GM19035 (cell line): ENCODE measurements around the gene IPP.
"Not testable (repeated sequence)": the region's sequence is repeated elsewhere in the genome, so short reads cannot be mapped to it uniquely, and the experiment has no call there.

ENCODE experiments used
- ATAC-seq: cut with Tn5 transposase; IDR thresholded peaks from one replicate; pipeline ENCODE4 v1.9.1; 2021; ENCODE audit not compliant: unreplicated experiment

The IPP gene

GRCh38 chr1:45685308-45686014, 65.0 kb downstream of the IPP start:
- no peak for ATAC-seq

DNA sequence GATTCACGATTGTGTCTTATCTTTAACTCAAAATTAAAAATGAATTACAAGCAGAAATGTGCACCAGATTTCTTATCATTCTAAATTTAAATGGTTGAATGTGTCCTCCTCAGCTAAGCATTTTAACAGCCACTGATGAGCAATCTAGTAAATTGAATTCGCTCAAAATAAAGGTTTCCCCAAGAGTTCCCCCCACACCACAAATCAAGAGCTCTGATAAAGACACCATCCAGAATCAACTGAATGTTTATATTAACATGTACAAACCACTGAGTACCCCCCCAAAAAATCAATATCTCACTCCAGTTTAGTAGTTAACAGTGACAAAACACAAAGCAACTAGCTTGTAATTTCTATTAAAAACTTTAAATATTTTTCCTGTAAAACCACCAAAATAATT, 66.1 kb downstream of the IPP start:
- ATAC-seq: no peak

DNA sequence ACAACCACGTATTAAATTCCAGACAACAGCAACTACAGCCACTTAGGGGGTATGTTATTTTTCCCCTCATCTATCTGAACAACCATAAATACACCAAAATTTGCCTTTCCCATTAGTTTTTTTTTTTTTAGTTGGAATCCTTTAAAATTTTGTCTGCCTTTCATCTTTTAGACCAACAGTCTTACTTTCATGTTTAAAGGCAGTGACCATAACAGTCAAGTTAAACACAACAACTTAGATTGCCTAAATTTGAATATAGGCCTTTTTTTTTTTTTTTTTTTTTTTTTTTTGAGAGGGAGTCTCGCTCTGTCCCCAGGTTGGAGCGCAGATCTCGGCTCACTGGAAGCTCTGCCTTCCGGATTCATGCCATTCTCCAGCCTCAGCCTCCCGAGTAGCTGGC, 67.5 kb downstream of the IPP start:
- no peak for ATAC-seq

DNA sequence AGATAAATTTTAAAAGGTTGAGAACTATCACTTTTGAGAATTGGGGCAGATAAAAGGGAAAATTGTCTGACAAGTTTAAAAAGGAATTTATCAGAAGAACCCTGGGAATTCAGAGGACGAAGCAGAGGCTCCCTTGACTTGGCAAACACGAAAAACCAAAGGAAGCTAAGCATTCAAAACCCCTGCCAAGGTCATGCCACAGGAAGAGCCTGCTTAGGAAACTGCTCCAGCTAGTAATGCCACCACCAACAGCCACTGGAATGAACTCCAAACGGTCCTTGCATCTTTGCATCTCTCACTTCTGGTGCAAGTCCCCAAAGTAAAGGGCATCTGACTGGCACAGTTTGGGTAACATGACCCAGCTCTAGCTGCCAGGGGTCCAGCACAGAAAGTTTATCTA, 71.3 kb downstream of the IPP start:
- no peak for ATAC-seq

GRCh38 chr1:45678489-45678888, 72.0 kb downstream of the IPP start:
- ATAC-seq: no peak

- ATAC-seq: no peak
Observed at GRCh38 chr1:45677751-45678245, 72.7 kb downstream of the IPP start.

DNA sequence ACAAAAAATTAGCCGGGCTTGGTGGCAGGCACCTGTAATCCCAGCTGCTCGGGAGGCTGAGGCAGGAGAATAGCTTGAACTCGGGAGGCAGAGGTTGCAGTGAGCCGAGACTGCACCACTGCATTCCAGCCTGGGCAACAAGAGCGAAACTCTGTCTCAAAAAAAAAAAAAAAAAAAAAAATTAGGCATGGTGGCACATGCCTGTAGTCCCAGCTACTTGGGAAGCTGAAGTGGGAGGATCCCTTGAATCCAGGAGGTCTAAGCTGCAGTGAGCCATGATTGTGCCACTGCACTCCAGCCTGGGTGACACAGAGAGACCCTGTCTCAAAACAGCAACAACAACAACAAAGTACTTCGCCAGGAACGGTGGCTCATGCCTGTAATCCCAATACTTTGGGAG, 73.9 kb downstream of the IPP start:
- ATAC-seq: not testable (repeated sequence)

- ATAC-seq: no peak
Observed at GRCh38 chr1:45674478-45674877, 76.0 kb downstream of the IPP start.

DNA sequence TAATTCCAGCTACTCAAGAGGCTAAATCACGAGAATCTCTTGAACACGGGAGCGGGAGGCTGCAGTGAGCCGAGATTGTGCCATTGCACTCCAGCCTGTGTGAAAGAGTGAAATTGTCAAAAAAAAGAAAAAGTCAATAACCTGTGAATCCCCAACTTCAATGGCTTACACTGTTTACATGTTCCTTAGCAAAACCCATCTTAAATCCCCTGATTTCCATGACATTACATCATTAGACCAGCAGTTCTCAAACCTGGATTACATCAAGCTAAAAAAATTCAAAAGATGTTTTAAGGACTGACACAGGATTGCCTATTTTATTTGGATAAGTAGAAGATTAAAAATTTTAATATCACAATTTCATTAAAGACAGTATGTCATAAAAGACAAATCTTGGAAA, 76.5 kb downstream of the IPP start:
- ATAC-seq: no peak

- no peak for ATAC-seq
Observed at GRCh38 chr1:45669859-45670655, 80.4 kb downstream of the IPP start.

GRCh38 chr1:45669379-45669778, 81.1 kb downstream of the IPP start:
- no peak for ATAC-seq

GRCh38 chr1:45668526-45668925, 81.9 kb downstream of the IPP start:
- no peak for ATAC-seq

DNA sequence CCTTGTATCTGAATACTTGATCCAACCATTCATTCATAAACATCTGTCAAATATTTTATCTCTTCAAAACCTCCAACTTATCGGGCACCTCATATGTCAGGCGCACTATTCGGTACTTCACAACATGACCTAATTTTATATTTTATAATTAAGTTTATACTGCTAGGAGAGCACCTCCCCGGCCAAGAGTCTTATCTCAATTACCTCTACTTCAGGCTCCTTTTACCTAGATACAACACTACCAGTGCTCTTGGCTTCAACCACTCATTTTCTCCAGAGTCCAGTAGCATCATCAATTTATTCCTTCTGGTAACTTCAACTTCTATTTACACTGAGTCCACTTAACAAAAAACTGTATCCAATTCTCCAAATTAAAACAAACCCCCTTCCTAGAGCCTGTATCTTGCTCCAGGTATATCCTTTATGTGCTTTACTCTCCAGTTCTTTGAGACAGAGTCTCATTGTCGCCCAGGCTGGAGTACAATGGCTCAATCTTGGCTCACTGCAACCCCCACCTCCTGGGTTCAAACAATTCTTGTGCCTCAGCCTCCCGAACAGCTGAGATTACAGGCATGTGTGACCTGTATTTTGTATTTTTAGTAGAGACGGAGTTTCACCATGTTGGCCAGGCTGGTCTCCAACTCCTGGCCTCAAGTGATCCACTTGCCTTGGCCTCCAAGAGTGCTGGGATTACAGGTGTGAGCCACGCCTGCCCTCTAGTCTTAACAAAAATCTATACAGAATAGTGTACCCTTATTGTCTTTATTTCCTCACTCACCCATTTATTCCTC, 82.9 kb downstream of the IPP start:
- ATAC-seq: no peak

DNA sequence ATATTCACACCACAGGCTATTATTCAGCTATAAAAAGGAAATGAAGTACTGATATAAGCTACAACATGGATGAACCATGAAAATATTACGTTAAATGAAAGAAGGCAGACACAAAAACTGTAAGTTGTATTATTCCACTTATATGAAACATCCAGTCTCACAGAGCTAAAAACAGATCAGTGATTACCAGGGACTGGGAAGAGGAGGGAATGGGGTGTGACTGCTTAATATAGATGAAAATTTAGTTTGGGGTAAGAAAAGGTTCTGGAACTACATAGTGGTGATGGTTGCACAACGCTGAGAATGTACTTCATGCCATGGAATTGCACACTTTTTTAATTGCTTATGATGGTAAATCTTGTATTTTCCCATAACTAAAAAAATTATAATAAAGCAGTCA, 83.6 kb downstream of the IPP start:
- no peak for ATAC-seq

GRCh38 chr1:45660336-45660735, 90.1 kb downstream of the IPP start:
- ATAC-seq: no peak

DNA sequence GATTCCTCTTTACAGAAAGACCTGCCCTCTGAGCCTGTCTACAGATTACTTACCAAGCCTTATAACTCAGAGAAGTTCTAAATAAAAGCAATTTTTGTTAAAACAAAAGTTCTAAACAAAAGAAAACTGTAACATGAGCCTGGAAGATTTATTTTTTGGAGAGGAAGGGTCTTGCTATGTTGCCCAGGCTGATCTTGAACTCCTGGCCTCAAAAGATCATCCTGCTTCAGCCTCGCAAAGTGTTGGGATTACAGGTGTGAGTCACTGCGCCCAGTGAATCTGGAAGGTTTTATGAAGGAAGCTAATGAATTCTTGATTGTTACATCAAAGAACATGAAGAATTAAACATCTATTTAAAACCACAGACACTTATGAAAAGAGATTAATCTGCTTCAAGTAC, 91.2 kb downstream of the IPP start:
- no peak for ATAC-seq

DNA sequence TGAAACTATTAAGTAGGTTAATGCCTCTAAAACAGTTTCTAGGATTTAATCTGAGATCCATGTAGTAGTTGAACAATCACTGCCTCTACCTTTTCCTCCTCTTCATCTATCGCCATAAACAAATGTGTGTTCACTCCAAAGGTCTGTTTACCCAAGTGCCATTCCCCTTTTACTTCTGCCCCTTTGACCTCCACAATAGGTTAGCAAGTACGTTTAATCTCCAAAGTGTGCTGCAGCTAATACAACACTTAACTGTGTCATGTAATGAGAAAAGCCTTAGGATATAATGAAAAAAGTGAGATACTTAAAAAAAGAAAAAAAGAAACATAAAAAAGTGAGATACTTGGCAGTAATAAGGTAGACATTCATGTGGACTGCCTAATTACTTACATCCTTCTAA, 92.3 kb downstream of the IPP start:
- no peak for ATAC-seq

DNA sequence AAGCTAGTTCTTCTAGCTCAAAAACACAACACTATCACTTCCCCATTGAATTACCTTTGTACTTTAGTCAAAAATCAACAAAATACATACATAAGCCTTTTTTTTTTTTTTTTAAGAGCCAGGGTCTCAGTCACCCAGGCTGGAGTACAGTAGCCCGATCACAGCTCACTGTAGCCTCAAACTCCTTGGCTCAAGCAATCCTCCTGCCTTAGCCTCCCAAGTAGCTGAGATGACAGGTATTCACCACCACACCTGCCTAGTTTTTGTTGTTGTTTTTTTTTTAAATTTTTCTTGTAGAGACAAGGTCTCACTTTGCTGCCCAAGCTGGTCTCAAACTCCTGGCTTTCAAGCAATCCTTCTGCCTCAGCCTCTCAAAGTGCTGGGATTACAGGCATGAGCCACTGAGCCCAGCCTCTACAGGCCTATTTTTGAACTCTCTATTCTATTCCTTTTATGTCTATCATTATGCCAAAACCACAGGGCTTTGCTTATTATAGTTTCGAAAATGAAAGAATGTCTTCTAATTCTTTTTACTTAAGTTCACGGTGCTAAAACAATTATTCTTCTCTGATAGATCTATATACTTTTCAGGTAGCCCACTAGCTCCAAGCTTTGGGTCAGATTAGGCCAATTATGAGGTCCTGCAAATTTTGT, 93.8 kb downstream of the IPP start:
- ATAC-seq: no peak

DNA sequence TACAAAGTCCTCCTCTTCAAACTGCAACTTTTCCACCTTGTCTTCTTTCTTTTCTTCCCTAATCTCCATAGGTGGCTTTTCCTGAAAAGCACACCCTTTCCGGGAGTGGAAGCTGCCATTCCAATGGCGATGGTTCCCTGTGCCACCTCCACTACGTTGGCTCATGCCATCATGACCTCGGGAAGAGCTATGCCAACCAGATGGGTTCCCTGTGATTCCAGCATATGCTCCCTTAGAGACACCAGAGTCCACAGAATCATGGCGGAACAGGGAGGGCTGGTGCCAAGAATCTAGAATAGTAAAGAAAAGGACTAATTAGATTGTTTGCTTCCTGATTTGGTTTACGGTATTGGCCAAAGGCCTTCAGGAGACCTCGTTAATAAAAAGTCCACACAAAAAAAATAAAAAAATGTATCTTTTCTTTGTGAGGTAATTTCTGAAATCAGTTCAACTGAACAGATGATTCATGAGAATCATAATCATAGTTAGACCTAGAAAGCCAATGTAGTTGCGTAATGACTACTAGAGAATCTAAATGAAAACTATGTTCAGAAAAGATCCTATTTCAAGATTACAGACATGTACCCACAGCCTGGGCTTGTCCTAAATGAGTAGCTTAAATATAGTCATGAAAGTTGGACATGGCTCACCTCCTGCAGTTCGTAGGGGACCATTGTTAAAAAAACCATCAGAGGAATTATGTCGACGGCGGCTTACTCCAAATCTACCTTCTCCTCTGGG, 95.7 kb downstream of the IPP start:
- ATAC-seq: no peak
